Neutrophil (primary cell): ENCODE data around the gene BMP2K.
"Not testable (repeated sequence)": the region's sequence is repeated elsewhere in the genome, so short reads cannot be mapped to it uniquely, and the experiment has no call there.

ENCODE experiments used
- H3K27ac ChIP-seq: fragments of 200-600 bp; sonication (generic); 2 replicates; pipeline ENCODE4 v1.5.1; 2016; ENCODE audit warnings: mild to moderate bottlenecking, moderate library complexity
- H3K27me3 ChIP-seq: fragments of 200-600 bp; sonication (generic); 2 replicates; pipeline ENCODE4 v1.6.0; 2016; ENCODE audit warnings: mild to moderate bottlenecking
- H3K36me3 ChIP-seq: fragments of 200-600 bp; sonication (generic); 2 replicates; pipeline ENCODE4 v1.5.1; 2017
- H3K4me1 ChIP-seq, 2 experiments: fragments of 200-600 bp in 1 of 2; sonication (generic) in 1 of 2; 1 replicate in 1 of 2; 2 replicates in 1 of 2; pipeline versions ENCODE4 v1.5.1 to v1.6.1; 2013 to 2016; ENCODE audit warnings: low read depth in 1 of 2, low read length in 1 of 2, mild to moderate bottlenecking in 1 of 2, moderate library complexity in 1 of 2; ENCODE audit not compliant: control insufficient read depth in 1 of 2, insufficient read depth in 1 of 2
- H3K4me3 ChIP-seq, 2 experiments: fragments of 200-600 bp in 1 of 2; sonication (generic) in 1 of 2; 1 replicate in 1 of 2; 2 replicates in 1 of 2; pipeline ENCODE4 v1.5.1; 2013 to 2016; ENCODE audit warnings: low read depth in 1 of 2, low read length in 1 of 2, mild to moderate bottlenecking in 1 of 2, moderate library complexity in 1 of 2
- H3K9me3 ChIP-seq: fragments of 200-600 bp; sonication (generic); 2 replicates; pipeline ENCODE4 v1.5.1; 2016
- TF ChIP-seq, protein P1 (sequence below): fragments of 200-600 bp; sonication (generic); IDR thresholded peaks from 2 replicates; pipeline ENCODE4 v1.5.1; 2016; ENCODE audit warnings: antibody characterized with exemption

BMP2K gene

DNA sequence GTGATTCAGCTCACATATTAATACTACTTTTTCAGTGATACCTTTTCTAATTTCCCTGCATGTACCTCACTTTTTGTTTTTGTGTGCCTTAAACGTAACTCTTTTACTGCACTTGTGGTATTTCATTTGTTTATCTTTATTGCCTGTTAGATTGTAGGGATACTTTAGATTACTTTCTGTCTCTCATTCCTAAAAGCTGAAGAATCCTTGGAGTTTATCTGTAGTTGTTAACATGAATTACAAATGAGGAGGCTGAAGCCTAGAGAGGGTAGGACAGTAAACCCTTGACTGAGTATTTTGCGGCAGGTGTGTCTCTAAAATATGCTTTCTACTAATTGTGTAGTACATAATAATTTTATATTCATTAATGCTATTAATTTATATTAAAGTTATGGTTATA, 34.9 kb downstream of the BMP2K start:
- Histone ChIP-seq H3K27ac (no peak overlapping the region), H3K9me3 (no peaks in the 10 kb centered on the region), H3K4me3 (no peak overlapping the region), H3K4me1 (no peaks in the 10 kb centered on the region), H3K27me3 (no peaks in the 10 kb centered on the region), H3K36me3 (no peaks in the 10 kb centered on the region)
- TF ChIP-seq, protein P1, sequence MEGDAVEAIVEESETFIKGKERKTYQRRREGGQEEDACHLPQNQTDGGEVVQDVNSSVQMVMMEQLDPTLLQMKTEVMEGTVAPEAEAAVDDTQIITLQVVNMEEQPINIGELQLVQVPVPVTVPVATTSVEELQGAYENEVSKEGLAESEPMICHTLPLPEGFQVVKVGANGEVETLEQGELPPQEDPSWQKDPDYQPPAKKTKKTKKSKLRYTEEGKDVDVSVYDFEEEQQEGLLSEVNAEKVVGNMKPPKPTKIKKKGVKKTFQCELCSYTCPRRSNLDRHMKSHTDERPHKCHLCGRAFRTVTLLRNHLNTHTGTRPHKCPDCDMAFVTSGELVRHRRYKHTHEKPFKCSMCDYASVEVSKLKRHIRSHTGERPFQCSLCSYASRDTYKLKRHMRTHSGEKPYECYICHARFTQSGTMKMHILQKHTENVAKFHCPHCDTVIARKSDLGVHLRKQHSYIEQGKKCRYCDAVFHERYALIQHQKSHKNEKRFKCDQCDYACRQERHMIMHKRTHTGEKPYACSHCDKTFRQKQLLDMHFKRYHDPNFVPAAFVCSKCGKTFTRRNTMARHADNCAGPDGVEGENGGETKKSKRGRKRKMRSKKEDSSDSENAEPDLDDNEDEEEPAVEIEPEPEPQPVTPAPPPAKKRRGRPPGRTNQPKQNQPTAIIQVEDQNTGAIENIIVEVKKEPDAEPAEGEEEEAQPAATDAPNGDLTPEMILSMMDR: no peak

DNA sequence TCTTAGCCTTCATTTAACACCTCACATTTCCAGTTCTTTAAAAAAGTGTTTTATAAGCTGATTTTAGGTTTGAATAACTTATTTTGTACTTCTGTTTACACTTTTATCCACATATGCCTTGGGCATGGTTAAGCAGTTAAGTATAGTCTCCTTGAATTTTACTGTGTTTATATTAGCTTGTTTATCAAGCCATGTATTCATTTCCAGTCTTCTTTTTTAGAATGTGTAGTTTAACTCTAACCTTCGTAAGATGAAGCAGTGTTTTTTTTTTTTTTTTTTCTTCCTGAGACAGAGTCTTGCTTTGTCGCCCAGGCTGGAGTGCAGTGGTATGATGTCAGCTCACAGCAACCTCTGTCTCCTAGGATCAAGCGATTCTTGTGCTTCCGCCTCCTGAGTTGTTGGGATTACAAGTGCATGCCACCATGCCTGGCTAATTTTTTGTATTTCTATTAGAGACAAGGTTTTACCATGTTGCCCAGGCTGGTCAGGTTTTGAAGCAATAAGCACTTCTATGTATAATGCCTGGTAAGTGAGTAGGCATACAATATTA, 42.5 kb downstream of the BMP2K start:
- Histone ChIP-seq H3K4me1 (no peaks in the 10 kb centered on the region), H3K36me3 (no peaks in the 10 kb centered on the region), H3K27me3 (no peaks in the 10 kb centered on the region), H3K9me3 (no peaks in the 10 kb centered on the region), H3K4me3 (no peak overlapping the region), H3K27ac (no peak overlapping the region)
- TF ChIP-seq, protein P1: no peak

DNA sequence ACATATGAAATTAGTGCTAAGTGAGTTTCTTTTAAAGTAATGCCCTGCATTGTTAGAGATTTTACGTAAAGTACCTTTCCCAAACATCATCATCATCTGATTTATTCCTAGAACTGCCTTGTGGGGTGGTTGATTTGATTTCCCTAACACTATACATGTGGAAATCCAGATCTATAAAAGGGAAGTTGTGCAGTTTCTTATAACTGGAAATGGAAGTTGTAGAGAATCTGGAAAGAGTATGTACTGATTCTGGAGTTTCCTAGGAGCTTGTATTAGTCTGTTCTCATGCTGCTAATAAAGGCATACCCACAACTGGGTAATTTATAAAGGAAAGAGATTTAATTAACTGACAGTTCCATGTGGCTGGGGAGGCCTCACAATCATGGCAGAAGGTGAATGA, 47.9 kb downstream of the BMP2K start:
- no peaks in the 10 kb centered on the region for H3K4me1 ChIP-seq
- H3K9me3 ChIP-seq: no peaks in the 10 kb centered on the region
- H3K4me3 ChIP-seq: no peak overlapping the region
- TF ChIP-seq, protein P1: no peak
- peaks cover 31% of the 10 kb centered on the region for H3K36me3 ChIP-seq
- no peak overlapping the region for H3K27ac ChIP-seq
- no peaks in the 10 kb centered on the region for H3K27me3 ChIP-seq

DNA sequence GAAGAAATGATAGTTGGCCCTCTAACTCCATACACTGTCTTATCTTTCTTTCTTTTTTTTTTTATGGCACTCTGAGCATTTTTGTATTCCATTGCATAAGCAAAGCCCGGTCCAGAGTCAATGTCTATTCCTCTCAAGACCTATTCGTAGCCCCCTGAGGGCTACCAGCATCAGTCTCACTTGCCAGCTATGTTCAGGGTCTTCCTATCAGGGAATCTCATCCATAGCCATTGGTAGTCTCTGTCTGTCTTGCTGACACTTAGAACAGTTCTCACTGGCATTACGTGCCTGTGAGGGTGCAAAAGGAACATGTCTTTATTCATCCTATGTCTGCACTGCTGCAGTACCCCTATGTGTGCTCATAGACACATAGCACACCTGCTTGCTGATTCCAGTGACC, 51.0 kb downstream of the BMP2K start:
- TF ChIP-seq, protein P1: no peak
- peaks cover 47% of the 10 kb centered on the region for H3K36me3 ChIP-seq
- H3K9me3 ChIP-seq: no peaks in the 10 kb centered on the region
- no peak overlapping the region for H3K27ac ChIP-seq
- H3K4me1 ChIP-seq: no peaks in the 10 kb centered on the region
- no peaks in the 10 kb centered on the region for H3K27me3 ChIP-seq
- H3K4me3 ChIP-seq: no peak overlapping the region

DNA sequence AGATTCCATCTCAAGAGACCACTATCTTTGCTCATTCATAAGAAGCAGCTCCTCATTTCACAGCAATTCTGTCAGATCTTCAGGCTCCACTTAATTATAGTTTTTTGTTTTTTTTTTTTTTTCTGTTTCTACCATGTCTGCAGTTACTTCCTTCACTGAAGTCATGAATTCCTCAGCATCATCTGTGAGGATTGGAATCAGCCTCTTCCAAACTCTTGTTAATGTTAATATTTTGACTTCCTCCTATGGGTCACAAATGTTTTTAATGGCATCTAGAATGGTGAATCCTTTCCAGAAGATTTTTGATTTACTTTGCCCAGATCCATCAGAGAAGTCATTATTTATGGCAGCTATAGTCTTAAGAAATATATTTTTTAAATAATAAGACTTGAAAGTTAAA, 53.1 kb downstream of the BMP2K start:
- TF ChIP-seq, protein P1: no peak

DNA sequence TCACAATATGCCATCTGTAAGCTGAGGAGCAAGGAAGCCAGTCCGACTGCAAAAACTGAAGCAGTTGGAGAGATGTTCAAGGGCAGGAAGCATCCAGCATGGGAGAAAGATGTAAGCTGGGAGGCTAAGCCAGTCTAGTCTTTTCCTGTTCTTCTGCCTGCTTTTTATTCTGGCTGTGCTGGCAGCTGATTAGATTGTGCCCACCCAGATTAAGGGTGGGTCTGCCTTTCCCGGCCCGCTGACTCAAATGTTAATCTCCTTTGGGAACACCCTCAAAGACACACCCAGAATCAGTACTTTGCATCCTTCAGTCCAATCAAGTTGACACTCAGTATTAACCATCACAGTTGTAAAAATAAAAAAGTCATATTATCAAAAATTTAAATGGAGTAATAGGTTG, 63.5 kb downstream of the BMP2K start:
- H3K4me3 ChIP-seq, H3K4me1 ChIP-seq, H3K9me3 ChIP-seq, H3K27ac ChIP-seq, H3K27me3 ChIP-seq, H3K36me3 ChIP-seq: not testable (repeated sequence)

More for the DNA sequence above, 53.1 kb downstream of the BMP2K start:
- no peak overlapping the region for H3K4me3 ChIP-seq
- no peaks in the 10 kb centered on the region for H3K9me3 ChIP-seq
- H3K27me3 ChIP-seq: no peaks in the 10 kb centered on the region
- H3K27ac ChIP-seq: no peak overlapping the region
- peaks cover 56% of the 10 kb centered on the region for H3K36me3 ChIP-seq
- H3K4me1 ChIP-seq: no peaks in the 10 kb centered on the region

DNA sequence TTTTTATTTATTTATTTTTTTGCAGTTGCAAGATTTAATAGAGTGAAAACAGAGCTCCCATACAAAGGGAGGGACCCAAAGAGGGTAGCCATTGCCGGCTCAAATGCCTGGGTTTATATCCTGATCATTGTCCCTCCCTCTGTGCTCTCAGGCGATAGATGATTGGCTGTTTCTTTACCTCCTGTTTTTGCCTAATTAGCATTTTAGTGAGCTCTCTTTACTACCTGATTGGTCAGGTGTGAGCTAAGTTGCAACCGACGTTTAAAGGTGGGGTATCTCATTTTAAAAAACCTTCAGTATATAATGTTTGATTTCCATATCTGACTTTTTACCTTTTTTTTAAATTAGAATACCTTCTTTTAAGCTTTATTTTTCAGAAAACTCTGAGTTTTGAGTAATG, 64.1 kb downstream of the BMP2K start:
- H3K9me3 ChIP-seq, H3K36me3 ChIP-seq, H3K4me1 ChIP-seq, H3K27ac ChIP-seq, H3K4me3 ChIP-seq, H3K27me3 ChIP-seq: not testable (repeated sequence)
